Activated naive CD8-positive, alpha-beta T cell treated with anti-CD3 and anti-CD28 coated beads, Interleukin-2, amount 50 U/mL, for 16 hours (primary cell): ENCODE measurements around the gene CCND1.
"Not testable (repeated sequence)": the region's sequence is repeated elsewhere in the genome, so short reads cannot be mapped to it uniquely, and the experiment has no call there.

Experiments
- DNase-seq: peaks from one replicate; pipeline ENCODE4 v3.0.0-alpha.2; 2020; ENCODE audit warnings: low read depth, low spot score

The CCND1 gene

GRCh38 chr11:69689484-69690319 lies 48.7 kb downstream of the CCND1 start:
- DNase-seq = no peak

GRCh38 chr11:69691463-69691862 lies 50.5 kb downstream of the CCND1 start:
- no peak for DNase-seq

GRCh38 chr11:69692422-69692821 lies 51.5 kb downstream of the CCND1 start:
- no peak for DNase-seq

DNA sequence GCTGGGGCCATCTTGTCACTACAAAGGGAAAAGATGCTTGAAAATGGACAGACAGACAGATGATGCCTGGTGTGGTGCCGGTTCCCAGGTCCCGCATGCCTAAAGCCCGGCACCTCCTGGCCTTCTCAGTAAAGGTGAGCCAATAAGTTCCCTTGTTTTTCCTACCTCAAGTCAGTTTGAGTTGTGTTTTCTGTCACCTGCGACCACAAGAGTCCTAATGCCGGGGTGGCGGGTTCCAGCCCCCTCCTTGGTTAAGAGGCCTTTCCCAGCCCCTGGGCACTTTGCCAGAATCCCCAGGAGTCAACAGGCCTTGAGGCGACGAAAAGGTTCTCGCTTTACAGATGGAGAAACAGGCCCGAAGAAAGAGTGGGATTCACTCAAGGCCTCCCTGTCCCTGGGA lies 53.8 kb downstream of the CCND1 start:
- DNase-seq = no peak

GRCh38 chr11:69695581-69695980 lies 54.6 kb downstream of the CCND1 start:
- DNase-seq = no peak

DNA sequence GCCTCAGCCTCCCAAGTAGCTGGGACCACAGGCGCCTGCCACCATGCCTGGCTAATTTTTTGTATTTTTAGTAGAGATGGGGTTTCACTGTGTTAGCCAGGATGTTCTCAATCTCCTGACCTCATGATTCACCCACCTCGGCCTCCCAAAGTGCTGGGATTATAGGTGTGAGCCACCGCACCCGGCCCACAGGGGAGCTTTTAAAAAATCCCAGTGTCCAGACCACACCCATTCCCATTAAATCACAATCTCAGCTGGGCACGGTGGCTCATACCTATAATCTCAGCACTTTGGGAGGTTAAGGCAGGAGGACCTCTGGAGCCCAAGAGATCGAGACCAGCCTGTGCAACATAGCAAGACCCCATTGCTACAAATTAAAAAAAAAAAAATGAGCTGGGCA lies 55.0 kb downstream of the CCND1 start:
- DNase-seq = not testable (repeated sequence)

DNA sequence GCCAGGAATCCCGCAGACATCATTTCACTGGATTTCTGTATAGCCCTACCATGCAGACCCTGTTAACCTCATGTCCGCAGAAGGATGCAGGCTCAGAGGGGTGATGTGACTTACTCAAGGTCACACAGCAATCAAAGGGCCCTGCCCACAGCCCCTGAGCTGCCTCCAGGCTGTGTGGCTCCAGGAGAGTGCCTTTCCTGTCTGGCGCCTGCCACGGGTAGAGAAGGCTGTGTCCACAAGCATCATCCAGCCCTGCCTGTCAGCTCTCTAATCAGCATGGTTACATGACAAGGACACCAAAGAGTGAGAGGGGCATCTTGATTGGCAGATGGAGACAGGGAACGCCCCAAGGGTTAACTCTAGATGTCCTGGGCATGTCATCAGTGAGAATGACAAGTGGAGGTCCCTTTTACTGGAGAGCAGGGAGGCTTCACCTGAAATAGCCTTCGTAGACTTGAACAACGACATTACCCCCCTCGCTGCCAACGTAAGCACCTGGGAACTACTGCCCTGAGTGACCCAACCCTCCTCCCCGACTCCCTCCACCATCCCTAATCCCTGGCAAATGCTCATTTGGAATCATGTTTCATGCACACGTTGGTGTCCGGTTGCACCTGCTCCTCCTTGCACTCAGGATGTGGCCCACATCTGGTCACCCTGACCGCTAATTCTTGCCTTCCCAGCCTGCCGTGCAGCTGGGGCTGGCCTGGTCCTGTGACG lies 56.0 kb downstream of the CCND1 start:
- no peak for DNase-seq

- DNase-seq = no peak
Observed at GRCh38 chr11:69697469-69697843, 56.5 kb downstream of the CCND1 start.

DNA sequence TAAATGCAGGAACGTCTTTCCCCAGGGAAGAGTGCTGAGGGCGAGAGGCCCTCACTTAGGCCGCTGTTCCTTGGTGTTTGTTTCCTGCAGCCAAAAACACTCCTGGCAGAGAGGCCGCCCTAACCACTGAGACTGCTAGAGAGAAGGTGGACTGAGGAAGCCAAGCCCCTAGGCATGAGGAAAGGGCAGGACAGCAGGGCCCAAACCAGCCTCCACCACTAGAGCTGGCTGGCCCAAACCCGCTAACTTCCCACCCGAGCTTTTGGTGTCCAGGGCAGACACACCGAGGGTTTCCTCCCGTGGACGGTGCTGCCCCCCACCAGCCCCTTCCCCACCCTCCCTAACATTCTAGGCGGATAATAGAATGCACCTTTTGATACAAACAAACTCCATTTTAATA lies 56.9 kb downstream of the CCND1 start:
- no peak for DNase-seq

DNA sequence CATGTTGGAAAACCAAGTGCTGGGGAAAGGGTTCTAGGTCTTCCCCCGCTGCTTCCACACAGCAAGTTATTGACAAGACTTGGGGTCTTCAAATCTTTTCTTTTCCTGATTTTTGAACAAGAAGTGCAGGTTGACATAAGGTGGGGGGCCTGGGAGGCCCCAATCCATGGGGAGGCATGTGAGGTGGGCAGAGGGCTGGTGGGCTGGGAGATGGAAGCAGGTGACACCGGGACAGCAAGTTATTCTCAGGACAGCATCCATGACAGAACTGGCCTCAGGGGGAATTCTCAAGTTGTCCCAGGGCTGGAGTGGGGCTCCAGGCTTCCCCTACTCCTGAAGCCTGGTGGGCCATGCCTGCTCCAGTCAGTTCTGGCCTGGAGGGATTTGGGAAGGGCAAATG lies 57.4 kb downstream of the CCND1 start:
- DNase-seq = no peak

GRCh38 chr11:69699213-69699612 lies 58.3 kb downstream of the CCND1 start:
- DNase-seq = no peak

- DNase-seq = no peak
Observed at GRCh38 chr11:69700278-69701140, 59.6 kb downstream of the CCND1 start.

DNA sequence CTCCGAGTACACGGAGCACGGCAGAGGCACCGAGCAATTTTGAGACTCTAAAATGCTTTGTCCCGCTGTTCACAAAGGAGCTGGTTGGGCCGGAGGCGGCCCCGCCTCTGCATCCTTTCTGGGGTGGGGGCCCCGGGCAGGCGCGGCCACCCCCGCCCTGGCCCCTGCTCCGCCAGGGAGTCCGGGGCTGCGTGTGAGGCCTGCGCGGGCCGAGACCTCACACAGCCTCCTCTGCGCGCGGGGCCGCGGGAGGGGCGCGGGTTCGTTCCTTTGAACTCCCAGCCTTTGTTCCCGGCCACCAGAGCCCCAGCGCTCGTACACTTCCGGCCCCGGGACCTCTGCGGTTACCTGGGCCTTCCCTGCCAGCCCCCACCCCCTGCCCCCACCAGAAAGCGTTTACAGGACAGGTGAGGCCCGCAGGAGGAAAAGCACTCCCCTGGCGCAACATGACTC lies 61.3 kb downstream of the CCND1 start:
- DNase-seq = no peak

- no peak for DNase-seq
Observed at GRCh38 chr11:69702769-69703452, 62.0 kb downstream of the CCND1 start.

GRCh38 chr11:69703453-69703767 lies 62.5 kb downstream of the CCND1 start:
- no peak for DNase-seq
